Activated T-cell treated with anti-CD3 and anti-CD28 coated beads, Interleukin-2, amount 50 U/mL, for 24 hours (primary cell): ENCODE results near the gene ATAD3A.
"Not testable (repeated sequence)": the region's sequence is repeated elsewhere in the genome, so short reads cannot be mapped to it uniquely, and the experiment has no call there.

Experiments used
- DNase-seq: peaks from one replicate; pipeline ENCODE4 v3.0.0-alpha.2; 2020
- H3K27ac Mint-ChIP-seq: 2 replicates; pipeline ENCODE4 v1.8.0; 2020; ENCODE audit warnings: mild to moderate bottlenecking, mixed read lengths
- H3K27me3 Mint-ChIP-seq: 2 replicates; pipeline ENCODE4 v1.8.0; 2020; ENCODE audit warnings: mixed read lengths
- H3K36me3 Mint-ChIP-seq: 2 replicates; pipeline ENCODE4 v1.8.0; 2020; ENCODE audit warnings: low read depth, mixed read lengths
- H3K4me1 Mint-ChIP-seq: 2 replicates; pipeline ENCODE4 v1.8.0; 2020; ENCODE audit warnings: low read depth, mixed read lengths
- H3K4me3 Mint-ChIP-seq: 2 replicates; pipeline ENCODE4 v1.8.0; 2020; ENCODE audit warnings: mild to moderate bottlenecking, moderate library complexity, mixed read lengths
- H3K9me3 Mint-ChIP-seq: 2 replicates; pipeline ENCODE4 v1.8.0; 2020; ENCODE audit warnings: mixed read lengths

ATAD3A gene

DNA sequence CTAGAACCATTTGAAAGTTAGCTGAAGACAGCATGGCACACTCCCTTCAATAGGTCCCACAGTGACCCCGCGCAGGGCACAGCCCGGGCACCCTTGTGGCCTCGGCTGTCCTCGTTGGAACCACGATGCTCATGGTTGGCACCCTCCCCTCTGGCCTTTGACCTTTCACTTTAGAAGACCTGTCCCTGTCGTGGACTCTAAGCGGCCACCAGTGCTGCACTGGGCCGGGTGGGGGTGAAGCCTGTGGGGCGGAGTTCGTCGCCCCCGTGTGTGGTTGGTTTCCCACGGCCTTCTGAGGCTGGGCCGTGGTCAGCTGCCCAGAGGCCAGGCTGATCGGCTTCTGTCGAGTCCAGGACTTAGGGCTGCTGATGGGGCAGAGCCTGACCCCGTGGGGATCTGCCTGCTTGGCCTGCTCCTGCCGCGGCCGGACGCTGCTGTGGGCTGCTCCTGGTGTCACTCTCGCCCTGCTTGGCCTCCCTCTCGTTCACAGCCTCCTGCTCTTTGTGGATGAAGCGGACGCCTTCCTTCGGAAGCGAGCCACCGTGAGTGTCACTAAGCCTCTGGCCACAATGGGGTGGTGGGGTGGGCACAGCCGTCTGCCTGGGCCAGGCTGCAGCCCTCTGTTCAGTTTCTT is 12.9 kb downstream of the ATAD3A start:
- H3K9me3 Mint-ChIP-seq, H3K27ac Mint-ChIP-seq, H3K27me3 Mint-ChIP-seq, H3K4me1 Mint-ChIP-seq, DNase-seq, H3K4me3 Mint-ChIP-seq: not testable (repeated sequence)
- H3K36me3 Mint-ChIP-seq = peaks cover 86% of the 10 kb centered on the region

DNA sequence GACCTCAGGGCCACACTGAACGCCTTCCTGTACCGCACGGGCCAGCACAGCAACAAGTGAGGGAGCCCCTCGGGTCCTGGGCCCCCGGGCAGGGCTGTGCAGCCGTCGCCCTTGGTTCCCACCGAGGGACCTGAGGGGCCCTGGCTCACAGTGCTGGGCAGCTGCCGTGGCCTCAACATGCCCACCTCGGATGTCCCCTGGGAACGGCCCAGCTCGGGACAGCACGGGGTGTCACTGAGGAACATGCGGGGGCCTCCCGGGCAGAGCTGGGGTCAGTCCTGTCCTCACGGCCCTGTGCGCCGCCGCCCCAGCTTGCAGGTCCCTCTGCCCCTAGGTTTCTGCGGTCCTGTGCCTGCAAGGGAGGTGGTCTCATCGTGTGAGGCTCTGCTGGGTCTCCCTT is 14.5 kb downstream of the ATAD3A start:
- not testable (repeated sequence) for H3K4me3 Mint-ChIP-seq, H3K9me3 Mint-ChIP-seq, H3K27ac Mint-ChIP-seq, H3K4me1 Mint-ChIP-seq, H3K27me3 Mint-ChIP-seq, DNase-seq
- peaks cover 85% of the 10 kb centered on the region for H3K36me3 Mint-ChIP-seq

DNA sequence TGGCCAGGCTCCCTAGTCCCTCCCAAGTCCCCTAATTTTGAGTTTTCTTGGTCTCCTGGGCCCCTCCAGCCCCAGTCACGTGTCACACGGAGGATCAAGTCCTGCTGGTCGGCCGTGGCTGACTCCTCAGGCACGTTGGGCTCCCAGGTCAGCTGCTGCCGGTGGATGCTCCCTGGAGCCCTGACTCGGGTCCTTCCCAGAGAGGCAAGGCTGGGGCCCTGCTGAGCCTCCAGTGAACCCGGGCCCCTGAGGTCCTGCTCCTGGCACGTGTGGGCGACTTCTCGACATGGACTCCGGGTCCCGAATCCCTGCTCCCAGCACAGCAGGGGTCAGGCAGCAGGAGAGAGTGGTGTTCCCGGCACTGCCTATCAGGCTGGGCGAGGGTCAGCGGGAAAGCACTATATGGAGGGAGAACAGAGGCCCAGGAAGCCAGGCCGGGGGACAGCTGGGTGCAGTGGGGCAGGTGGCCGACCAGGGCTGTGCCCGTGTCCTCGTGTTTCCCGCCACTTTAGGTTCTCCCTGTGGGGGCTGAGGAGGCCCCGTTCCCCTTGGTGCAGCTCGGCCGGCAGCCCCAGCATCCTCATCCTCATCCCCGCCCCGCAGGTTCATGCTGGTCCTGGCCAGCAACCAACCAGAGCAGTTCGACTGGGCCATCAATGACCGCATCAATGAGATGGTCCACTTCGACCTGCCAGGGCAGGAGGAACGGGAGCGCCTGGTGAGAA is 15.3 kb downstream of the ATAD3A start:
- Mint-ChIP-seq H3K27ac (no peak overlapping the region), H3K36me3 (peaks cover 83% of the 10 kb centered on the region)

DNA sequence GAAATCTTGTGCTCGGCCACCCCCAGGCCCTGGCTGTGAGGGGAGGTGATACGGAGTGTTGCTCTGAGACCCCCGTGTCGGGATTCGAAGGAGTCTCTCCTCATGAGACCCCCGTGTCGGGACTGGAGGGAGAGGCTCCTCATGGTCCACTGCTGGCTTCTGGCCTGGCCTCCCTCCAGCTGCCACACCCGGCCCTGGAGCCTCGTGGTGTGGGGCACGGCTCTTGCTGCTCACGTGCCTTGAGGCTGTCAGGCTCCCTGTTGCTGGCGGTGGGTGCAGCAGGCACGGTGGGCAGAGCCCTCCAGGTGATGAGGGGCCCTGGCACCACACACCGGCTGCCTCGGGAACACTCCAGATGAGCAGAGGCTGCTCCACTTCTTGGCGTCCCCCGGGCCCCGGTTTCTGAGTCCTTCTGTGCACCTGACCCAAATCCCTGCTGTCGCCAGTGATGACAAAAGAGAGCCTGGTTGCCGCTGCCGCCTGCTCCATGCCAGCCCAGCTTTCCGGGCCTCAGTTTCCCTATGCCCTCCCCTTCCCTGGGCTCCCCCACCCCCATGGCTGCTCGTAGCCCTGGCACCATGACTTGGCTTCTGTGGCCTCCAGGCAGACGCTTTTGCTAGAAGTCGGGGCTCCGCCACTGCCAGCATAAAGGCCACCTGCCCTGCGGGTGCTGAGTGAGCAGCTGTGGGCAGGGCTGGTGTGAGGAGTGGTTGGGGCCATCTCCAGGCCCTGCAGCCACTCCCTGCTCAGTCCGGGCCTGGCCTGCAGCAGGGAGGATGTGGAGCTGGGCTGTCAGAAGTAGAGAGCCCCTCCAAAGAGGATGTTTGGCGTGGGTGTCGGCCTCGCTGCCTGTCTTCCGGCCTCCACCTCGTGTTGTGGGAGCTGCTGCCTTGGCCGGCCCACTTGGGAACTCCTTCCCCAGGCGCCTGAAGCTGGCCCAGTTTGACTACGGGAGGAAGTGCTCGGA is 16.6 kb downstream of the ATAD3A start:
- no peaks in the 10 kb centered on the region for H3K4me1 Mint-ChIP-seq
- DNase-seq = no peak
- peaks cover 77% of the 10 kb centered on the region for H3K36me3 Mint-ChIP-seq
- no peaks in the 10 kb centered on the region for H3K27me3 Mint-ChIP-seq
- H3K4me3 Mint-ChIP-seq = no peak overlapping the region
- H3K9me3 Mint-ChIP-seq = peaks cover 7% of the 10 kb centered on the region
- H3K27ac Mint-ChIP-seq = no peak overlapping the region

More for the DNA sequence above, 15.3 kb downstream of the ATAD3A start:
- H3K4me3 Mint-ChIP-seq = no peak overlapping the region
- peaks cover 7% of the 10 kb centered on the region for H3K9me3 Mint-ChIP-seq
- no peaks in the 10 kb centered on the region for H3K4me1 Mint-ChIP-seq
- no peaks in the 10 kb centered on the region for H3K27me3 Mint-ChIP-seq
- no peak for DNase-seq

DNA sequence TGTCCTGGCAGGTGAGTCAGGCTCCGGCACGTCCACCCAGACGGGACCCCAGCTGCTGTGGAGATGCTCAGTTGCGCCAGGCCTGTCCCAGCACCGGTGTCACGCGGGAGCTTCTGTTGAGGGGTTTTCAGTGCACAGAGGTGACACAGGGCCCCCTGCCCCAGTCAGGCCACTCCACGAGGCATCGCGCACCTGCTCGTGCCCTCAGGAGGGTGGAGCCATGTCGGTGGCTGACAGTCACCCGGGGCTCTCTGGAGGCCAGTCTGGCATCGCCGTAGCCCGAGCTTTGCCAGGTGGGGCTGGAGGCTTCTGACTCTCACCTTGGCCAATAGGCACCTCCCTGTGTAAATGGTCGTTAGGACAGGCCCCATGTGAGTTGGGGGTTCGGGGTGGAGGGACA is 17.4 kb downstream of the ATAD3A start:
- DNase-seq = no peak
- Mint-ChIP-seq H3K9me3 (peaks cover 7% of the 10 kb centered on the region), H3K27ac (no peak overlapping the region), H3K36me3 (peaks cover 79% of the 10 kb centered on the region), H3K4me3 (no peak overlapping the region), H3K27me3 (no peaks in the 10 kb centered on the region), H3K4me1 (no peaks in the 10 kb centered on the region)

DNA sequence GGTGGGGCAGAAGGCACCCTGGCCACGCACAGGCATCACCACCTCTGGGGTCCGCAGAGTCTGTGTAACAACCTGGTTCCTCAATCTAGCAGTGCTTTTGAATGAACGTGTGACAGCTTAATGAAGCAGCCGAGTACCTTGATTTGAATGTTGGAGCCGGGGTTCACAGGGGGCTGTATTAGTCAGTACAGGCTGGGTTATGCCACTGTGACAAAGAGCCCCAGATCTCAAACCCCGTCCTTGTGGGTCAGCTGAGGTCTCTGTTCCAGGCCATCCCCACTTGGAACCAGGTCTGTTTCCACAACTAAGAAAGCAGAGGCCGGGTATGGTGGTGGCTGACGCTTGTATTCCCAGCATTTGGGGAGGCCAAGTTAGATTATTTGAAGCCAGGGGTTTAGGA is 18.0 kb downstream of the ATAD3A start:
- Mint-ChIP-seq H3K36me3 (peaks cover 78% of the 10 kb centered on the region), H3K9me3 (peaks cover 7% of the 10 kb centered on the region), H3K4me1 (no peaks in the 10 kb centered on the region), H3K27ac (no peak overlapping the region), H3K4me3 (no peak overlapping the region), H3K27me3 (no peaks in the 10 kb centered on the region)
- DNase-seq = no peak

DNA sequence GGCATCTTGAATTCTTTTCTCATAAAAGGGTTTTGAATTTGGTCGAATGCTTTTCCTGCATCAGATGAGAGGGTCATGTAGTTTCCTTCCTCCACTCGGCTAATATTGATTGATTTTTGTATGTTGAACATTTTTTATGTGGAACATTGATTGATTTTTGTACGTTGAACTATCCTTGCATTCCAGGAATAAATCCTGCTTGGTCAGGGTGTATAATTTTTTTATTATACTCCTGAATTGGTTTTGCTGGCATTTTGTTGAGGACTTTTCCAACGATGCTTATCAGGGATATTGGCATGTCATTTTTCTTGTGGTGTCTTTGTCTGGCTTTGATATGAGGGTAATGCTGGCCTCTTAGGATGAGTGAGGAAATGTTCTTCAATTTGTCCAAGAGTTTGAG is 20.0 kb downstream of the ATAD3A start:
- peaks cover 7% of the 10 kb centered on the region for H3K9me3 Mint-ChIP-seq
- no peak for DNase-seq
- H3K4me1 Mint-ChIP-seq = no peaks in the 10 kb centered on the region
- no peak overlapping the region for H3K4me3 Mint-ChIP-seq
- H3K36me3 Mint-ChIP-seq = peaks cover 63% of the 10 kb centered on the region
- no peak overlapping the region for H3K27ac Mint-ChIP-seq
- H3K27me3 Mint-ChIP-seq = no peaks in the 10 kb centered on the region

DNA sequence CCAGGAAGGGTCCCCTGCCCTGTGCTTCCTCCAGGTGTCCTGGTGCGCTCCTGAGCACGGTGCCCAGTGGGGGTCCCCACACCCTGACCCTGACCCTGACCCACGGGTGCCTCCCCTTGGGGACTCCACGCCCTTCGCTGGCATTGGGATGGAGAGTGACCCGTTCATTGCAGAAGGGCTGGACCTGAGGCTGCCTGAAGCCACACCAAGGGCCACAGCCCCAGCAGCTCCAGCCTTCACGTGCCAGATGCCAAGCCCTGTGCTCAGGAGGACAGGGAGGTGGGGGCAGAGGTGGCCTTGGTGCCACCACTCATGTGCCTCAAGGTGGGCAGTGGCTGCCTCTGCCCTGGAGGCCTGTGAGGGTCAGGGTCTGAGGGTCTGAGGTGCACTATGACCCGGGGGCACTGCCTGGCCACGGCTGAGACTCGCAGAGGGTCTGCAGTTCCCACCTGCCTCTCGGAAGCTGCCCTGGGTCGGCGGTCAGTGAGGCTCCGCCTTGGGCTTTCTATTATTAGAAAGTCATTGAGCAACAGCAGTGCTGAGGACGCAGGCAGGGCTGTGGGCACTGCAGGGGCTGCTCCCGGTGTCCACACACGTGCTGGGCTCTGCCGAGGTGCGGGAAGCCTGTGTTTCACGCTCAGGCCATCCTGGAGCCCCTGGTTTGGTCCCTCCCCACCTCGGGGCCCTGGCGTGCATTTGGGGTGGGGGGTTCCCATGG is 21.4 kb downstream of the ATAD3A start:
- H3K36me3 Mint-ChIP-seq = peaks cover 49% of the 10 kb centered on the region
- not testable (repeated sequence) for DNase-seq, H3K4me3 Mint-ChIP-seq, H3K27me3 Mint-ChIP-seq, H3K4me1 Mint-ChIP-seq, H3K27ac Mint-ChIP-seq, H3K9me3 Mint-ChIP-seq

DNA sequence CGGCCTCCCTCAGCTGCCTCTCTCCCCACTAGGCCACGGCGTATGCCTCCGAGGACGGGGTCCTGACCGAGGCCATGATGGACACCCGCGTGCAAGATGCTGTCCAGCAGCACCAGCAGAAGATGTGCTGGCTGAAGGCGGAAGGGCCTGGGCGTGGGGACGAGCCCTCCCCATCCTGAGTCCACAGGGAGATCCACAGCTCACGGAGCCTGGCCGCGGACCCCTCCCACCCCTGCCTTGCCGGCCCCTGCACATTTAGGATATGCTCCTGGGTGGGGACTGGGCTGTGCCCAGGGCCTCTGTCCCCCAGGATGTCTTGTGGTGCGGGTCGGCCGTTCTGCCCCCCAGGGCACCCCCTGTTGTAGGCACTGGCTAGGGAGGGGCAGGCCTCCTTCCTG is 21.9 kb downstream of the ATAD3A start:
- DNase-seq, H3K4me1 Mint-ChIP-seq, H3K27me3 Mint-ChIP-seq, H3K4me3 Mint-ChIP-seq, H3K9me3 Mint-ChIP-seq: not testable (repeated sequence)
- H3K27ac Mint-ChIP-seq = peak overlapping the region; percentile 44
- H3K36me3 Mint-ChIP-seq = peaks cover 43% of the 10 kb centered on the region

DNA sequence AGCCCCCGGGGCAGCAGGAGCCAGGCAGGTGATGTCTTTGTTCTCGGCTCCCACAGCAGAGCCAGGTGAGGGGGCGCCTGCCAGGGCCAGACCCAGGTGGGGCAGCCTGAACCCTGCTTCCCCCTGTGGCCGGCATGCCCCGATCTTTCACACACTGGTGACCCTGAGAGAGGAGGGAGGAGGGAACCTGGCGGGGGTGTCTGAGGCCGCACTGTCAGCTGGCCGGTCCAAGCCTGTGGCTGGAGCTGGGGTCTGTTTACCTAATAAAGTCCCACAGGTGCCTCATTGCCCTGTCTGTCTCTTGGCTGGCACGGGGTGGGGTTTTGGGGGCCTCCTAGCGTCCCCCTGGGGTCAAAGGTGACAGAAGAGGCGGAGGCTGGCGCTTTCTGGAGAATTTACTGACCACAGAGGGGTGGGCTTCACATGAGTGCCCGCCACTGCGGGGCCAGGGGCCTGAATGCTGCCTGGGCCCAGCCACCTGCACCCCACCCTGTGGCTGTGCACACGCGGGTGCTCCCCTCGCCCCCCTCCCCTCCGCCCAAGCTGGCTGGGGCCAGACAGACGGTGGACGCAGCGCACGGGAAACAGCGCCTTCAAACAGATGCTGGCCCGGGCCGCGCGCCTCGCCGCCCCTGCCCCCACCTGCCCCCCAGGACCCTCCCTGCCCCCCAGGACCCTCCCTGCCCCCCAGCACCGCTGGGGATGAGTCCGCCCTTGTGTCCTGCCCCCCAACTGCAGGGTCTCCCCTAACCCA is 22.6 kb downstream of the ATAD3A start:
- DNase-seq = no peak
- no peak overlapping the region for H3K27ac Mint-ChIP-seq
- H3K4me1 Mint-ChIP-seq = peaks cover 3% of the 10 kb centered on the region
- H3K4me3 Mint-ChIP-seq = no peak overlapping the region
- H3K36me3 Mint-ChIP-seq = peaks cover 36% of the 10 kb centered on the region
- H3K9me3 Mint-ChIP-seq = peaks cover 7% of the 10 kb centered on the region
- no peaks in the 10 kb centered on the region for H3K27me3 Mint-ChIP-seq

DNA sequence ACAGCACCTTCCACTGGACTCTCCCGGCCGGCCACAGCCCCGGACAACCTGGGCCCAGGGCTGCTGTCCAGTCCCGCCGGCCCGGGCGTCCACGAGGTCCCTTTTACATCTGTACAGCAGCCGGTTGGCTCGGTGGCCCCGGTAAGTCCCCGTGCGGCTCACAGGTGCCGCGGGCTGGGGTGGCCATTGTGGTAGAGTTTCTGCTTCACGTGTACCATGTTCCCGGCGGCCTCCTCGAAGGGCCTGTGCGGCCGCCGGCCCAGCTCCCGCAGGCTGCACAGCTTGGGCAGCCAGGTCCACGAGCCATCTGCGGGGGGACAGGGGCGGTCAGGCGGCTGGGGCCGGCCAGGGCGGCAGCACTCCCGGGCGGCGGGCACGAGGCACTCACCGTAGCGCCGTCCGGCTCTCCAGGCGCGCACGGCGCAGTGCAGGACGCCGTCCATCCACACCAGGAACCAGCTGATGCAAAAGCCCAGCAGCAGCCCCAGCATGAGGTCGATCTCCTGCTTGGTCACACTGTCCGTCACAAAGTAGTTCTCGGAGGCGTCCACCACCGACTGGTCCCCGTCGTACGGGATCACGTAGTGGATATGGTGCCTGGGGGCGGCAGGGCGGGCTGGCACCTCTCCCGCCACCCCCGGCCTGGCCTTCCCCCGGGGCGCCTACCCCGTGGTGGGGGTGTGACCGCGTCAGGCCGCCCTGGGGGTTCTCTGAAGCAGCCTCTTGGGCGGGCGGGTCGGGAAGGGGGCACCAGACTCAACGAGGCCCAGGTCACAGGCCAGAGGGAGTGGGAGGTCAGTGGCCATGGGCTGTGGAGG is 23.4 kb downstream of the ATAD3A start:
- Mint-ChIP-seq H3K9me3 (peaks cover 7% of the 10 kb centered on the region), H3K4me1 (peaks cover 3% of the 10 kb centered on the region)
- DNase-seq = no peak

DNA sequence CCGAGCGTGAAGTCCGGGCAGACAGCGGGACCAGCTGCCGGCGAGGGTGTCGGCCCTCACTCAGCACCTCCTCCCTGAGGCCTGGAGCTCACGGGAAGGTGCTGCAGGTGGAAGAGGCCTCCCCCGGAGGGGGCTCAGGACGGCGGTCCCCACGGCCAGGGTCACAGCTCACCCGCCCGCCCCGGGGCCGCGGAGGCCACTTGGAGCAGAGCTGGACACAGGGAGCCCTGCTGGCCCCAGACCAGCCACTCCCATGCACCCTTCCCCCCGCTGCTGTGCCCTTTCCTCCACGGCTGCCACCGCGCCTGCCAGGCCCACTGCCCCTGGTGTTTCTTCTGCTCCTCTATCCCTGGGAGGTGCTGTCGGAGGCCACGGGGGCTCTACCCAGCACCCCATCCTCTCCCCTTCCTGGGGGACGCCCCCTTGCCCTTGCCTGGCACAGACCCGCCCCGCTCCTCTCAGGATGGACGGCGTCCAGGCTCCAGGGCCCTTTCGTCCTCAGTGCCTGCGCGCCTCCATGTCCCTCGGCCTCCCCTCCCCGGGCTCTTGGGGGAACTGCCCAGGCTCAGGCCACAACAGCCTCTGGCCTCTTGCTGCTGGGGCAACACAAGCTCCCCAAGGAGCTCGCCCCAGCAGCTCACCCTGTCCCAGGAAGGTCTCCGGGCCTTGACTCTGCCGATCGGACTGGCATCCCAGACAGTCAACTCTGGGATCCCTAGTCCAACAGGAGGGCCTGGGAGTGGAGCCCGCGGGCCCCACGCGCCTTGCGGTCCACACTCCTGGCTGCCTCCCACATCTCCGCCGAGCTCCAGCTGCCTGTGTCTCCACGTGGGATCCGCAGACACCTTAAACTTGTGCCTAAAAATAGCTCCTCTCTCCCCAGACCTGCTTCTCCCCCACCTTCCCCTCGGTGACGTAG is 24.3 kb downstream of the ATAD3A start:
- no peak for DNase-seq
- H3K27me3 Mint-ChIP-seq = no peaks in the 10 kb centered on the region
- H3K27ac Mint-ChIP-seq = peak overlapping the region; percentile 65
- H3K4me3 Mint-ChIP-seq = no peak overlapping the region
- peaks cover 3% of the 10 kb centered on the region for H3K4me1 Mint-ChIP-seq
- H3K36me3 Mint-ChIP-seq = peaks cover 23% of the 10 kb centered on the region
- H3K9me3 Mint-ChIP-seq = peaks cover 4% of the 10 kb centered on the region

More for the DNA sequence above, 23.4 kb downstream of the ATAD3A start:
- Mint-ChIP-seq H3K27me3 (no peaks in the 10 kb centered on the region), H3K4me3 (no peak overlapping the region), H3K27ac (no peak overlapping the region), H3K36me3 (peaks cover 28% of the 10 kb centered on the region)
